Measurements from ENCODE around the gene RNH1.

RNH1 gene

DNA sequence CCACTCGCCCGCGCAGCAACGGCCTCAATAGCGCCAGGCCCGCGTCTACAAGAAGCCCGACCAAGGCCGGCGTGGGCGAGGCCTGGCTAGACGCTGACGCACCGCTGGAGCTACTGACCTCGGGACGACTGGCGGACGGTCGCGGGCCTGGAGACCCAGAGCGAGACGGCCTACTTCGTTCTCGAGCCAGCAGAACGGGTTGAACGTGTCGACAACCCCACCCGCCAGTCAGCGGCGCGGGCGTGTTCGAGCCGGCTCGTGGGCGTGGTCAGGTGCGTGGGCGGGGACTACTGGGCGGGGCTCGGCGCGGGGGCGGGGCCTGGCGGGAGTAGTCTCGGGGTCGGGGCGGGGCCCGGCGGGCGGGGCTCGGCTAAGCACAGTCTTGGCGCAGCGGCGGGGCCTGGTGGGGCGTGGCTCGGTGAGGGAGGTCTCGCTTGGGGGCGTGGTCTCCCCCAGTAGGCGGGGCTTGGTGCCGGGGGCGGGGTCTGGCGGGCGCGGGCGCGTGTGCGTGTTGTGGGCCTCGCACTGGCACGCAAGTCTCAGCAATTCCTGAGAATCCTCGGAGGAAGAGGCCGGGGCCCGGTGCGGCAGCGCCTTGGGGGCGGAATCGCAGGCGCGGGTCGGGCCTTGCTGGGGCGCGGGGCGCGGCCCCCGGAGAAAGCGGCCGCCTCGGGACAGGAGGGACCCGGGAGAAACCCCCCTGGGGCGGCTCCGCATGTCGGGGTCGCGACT lies at the start of gene RNH1:
Gene RNH1, minus strand, starts transcription at position 248 of the 732 bp plus-strand sequence. CDS start 5,080 bp downstream, outside the sequence.
- DNase-seq (ENCODE audit: low read depth in 2 of 2), result peak; percentile 97 to 99

DNA sequence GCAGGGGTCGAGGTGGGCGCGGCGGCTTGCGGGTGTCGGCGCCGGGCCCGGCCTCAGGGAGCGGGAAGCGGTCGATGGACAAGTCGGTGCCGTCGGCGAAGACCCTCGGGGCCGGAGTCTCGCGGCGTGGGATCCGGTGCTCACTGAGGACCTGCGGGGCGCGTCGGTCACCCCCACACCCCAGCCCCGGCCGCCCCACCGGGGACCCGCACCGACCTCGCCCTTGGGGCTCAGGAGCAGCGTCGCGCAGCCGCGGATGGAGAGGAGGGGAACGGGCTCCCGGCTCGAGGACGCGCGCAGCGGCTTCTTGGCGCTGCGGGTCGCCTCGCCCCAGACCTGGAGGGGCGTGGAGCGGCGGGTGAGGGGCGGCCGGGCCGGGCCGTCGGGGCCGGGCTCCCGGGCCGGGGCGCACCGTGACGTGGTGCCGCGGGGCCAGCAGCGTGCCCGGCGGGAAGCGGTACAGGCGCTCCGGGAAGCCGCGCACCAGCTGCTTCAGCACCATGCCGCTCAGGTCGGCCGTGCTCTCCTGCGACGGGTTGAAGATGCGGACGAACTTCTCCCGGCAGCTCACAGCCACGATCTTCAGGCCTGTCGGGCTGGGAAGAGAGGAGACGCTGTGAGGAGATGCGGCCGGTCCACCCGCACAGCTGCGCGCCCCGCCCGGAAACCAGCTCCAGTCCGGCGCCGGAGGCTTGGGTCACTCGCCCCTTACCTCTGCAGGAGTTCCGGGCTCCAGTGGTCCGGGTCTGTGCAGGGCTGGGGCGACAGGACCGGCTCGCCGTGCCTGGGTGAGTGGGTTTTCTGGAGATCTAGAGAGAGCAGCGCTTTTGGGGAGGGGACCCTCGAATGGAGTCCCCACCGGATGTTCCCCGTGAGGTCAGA lies 49.0 kb upstream of the RNH1 start:
- no peak for DNase-seq (ENCODE audit: low read depth in 2 of 2)

DNA sequence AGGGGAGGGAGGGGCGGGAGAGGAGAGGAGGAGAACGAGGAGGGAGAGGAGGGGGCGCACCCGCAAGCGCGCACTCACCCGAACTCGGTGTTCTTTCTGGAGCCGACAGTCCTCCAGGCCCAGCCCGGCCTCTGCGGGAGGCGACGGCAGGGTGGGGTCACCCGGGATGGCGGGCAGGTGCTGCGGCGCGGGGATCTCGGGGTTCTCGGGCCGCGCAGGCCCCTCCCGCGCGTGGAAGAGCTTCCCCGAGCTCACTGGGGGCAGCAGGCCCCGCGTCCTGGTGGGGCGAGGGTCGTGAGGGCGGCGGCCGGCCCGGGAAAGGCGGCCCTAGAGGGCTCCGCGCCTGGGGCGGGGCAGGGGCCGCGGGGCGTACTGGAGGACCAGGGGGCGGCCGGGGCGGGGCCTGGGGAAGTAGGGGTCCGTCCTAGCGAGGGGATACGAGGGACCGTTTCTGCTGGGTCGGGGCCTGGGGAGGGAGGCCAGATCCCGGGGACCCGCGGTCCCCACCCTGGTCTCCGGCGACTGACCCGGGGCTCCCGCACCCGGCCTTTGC lies 48.3 kb upstream of the RNH1 start:
- DNase-seq (ENCODE audit: low read depth in 2 of 2), result no peak

DNA sequence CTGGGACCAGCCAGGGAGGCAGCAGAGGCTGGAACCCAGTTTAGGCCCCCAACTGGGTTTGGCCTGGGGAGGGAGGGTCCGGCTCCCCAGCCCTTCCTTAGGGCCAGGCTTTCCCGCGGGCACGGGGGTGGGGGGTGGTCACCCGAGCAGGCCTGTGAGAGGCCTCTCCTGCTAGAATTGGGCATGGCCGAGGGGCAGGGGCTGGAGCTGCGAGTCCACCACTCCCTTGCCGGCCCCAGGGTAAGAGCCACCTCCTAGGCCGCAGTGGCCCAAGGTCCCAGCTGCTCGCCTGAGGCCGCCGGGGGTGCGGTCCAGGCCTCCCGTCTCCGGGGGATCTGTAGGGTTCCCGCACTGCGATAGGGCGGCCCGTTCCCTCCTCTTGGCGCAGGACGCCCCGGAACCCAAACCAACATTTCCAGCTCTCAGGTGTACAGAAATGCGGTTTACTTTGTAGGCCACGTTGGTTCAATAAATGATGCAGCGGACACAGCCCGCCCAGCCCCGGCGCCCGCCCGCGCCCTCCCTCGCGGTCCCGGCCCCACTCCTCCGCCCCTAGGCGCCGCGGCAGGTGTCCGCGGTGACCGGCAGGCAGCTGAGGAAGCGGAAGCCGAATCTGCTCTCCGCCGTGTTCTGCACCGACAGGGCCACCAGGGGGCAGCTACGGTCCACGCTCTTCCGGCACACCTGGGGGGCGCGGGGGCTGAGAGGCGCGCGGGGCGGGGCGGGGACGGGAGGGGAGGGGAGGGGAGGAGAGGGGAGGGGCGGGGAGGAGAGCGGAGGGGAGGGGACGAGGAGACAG lies 47.6 kb upstream of the RNH1 start:
- DNase-seq (ENCODE audit: low read depth in 2 of 2), result peak in 1 of 2 donors; percentile 49

DNA sequence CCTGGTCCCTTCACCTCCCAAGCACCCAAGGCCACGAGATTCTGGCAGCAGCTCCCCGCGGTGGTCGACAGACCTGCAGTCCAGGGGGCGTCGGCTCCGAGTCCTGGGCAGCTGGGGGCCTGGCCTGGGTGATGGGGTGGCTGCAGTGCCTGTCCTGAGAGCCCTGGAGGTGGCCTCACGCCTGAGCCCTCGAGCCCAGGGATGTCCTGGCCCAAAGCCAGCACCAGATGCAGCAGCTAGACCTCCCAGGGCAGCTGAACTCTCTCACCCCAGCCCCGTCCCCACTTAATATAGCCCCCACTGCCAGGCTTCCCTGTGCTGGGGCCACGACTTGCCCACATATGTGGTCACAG lies 46.9 kb upstream of the RNH1 start:
- DNase-seq (ENCODE audit: low read depth in 2 of 2), result no peak

DNA sequence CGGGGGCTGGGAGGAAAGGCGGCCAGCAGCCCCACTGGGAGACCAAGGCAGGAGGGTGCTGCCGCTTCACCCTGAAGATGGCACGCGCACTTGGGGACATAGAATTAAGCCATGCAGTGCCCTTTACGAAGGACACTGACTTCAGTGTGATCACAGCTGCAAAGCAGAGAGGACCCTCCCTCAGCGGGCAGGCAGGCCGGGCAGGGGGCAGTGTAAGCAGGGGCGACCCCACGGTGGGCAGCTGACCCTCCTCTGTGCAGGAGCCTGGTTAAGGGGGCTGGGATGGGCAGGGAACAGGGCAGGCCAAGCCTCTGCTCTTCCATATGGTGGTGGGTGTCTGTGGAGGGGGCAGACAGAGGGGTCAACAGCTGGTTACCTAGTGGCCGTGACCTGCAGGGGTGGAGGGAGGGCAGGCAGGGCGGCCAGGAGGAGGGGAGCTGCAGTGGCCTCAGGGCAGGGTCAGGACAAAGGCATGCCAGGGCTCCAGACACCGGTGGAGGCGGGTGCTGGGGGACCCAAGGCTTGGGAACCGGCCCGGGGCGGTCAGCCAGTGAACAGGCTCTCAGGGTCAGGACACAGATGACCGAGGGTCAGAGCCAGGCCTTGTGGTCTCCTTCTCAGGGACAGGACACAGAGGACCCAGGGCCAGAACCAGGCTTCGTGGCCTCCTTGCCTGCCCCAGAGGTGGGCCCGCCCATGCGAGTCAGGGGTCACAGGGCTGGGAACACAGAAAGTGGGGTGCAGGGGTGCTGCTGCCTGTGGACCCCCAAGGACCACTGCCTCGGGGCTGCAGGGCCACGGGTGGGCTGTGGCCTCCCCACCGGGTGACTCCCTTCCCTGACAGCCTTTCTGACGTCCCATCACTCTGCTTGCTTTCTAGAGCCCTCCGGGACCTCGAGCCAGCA lies 46.3 kb upstream of the RNH1 start:
- no peak for DNase-seq (ENCODE audit: low read depth in 2 of 2)

DNA sequence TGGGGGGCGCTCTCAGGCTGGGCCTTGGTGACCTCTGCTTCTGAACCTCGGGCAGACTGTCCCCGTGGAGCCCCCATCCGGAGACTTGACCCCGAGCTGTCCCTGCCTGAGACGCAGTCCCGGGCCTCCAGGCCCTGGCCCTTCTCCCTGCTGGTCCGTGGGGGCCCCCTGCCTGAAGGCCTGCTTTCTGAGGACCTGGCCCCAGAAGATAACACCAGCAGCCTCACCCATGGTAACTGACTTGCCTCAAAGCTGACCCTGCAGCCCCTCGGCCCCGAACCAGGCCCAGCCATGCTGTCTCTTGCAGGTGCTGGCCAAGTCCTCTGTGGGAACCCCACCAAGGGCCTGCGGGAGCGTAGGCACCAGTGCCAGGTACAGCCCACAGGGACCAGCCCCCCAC lies 44.6 kb upstream of the RNH1 start:
- no peak for DNase-seq (ENCODE audit: low read depth in 2 of 2)

DNA sequence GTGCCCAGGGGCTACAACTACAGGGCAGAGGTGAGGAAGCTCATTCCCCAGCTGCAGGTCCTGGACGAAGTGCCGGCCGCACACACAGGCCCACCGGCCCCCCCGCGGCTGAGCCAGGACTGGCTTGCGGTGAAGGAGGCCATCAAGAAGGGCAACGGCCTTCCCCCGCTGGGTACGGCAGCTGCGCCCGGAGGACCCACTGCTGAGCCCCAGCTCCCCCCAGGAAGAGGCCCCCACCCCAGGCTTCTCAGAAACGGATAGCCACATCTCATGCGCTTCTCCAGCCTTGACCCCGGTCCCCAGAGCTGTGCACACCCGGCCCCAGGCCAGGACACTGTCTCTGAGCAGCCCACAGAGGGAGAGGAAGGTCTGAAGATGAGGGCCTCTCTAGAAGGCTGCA lies 44.1 kb upstream of the RNH1 start:
- no peak for DNase-seq (ENCODE audit: low read depth in 2 of 2)

DNA sequence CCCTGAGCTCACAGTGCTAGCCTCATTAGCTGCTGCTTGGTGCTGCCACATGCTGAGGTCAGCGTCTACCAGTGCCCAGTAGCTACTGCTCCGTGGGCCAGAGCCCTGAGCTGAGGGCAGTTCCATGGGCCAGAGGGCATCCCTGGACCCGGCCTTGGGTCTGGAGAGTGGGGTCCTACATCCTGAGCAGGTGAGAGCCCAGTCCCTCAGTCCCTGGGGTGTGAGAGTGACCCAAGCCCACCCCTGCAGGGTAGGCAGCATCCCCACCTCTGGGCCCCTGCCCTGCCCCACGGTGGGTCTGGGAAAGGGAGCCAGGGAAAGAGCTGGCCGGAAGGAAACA lies 43.7 kb upstream of the RNH1 start:
- no peak for DNase-seq (ENCODE audit: low read depth in 2 of 2)

DNA sequence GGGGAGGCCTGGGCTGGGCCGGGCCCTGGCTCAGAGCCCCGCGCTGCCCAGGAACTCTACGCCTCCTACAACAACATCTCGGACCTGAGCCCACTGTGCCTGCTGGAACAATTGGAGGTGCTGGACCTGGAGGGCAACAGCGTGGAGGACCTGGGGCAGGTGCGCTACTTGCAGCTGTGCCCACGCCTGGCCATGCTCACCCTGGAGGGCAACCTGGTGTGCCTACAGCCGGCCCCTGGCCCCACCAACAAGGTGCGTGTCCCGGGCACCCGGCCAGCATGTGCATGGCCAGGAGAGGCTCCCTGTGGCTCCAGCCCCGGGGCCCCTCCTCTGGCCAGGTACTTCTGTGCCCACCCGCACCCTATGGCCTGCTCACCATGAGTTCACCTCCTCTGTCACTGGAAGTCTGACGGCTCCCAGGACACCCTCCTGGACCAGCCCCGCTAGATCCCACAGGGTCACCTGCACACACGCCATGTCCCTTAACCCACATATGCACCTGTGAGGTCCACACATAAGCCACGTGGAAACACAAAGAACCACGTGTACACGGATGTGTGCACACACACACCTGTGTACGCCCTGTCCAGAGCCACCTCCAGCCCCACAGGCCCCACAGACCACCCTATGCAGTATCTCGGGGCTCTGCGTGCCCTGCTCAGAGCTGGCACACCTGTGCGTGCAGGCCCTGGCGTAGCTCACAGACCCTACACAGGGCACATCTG lies 43.1 kb upstream of the RNH1 start:
- no peak for DNase-seq (ENCODE audit: low read depth in 2 of 2)

DNA sequence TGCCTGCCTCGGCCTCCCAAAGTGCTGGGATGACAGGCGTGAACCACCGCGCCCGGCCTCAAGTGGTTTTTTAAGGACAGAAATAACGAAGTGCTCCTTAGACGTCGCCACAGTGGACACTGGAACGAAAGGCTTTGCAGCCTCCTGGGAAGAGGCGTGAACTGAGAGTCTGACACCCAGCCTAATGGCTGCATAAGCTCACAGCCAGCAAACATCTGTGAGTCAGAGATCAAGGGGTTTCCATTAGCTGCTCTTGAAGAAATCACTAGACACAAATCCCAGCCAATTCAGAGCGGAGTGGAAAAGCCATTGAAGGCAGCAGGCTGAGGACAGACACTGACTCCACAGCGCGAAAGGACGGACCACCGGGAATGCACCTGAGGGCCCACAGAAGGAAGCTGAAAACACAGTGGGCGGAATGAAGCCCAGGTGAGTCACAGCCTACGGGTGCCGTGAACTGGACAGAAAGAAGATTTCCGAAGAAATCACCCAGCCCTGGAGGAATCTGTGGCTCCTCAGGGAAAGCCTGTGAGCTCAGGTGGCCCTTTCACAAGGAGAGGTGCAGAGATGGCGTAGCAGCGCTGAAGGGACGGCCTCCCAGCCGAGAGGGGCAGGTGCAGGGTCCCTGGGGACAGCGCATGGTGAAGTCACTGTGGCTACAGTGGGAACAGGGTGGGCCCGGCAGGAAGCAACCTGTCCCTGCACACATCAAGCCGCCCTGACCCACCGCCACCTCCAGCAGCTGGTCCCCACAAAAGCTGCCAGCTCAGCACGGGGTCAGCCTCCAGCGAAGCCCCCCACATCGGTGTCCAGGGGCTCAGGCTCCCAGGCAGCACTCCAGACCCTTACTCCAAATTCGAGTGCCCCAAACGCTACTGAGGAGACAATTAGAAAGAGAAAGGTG lies 41.9 kb upstream of the RNH1 start:
- DNase-seq (ENCODE audit: low read depth in 2 of 2), result no peak

DNA sequence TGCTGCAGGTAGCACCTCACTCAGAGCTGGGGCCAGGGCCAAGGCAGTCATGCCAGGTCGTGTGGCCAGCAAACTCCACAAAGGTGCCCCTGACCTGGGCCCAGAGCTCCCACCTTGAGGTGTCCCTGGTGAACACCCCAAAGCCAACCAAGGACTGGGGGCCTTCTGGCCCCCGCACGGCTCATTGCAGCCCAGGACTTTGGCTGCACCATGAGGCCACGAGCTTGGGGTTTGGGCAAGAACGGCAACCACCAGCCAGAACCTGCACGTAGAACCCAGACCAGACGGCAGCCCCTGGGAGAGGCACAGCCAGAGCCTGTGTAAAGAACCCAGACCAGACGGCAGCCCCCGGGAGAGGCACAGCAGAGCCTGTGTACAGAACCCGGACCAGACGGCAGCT lies 38.1 kb upstream of the RNH1 start:
- no peak for DNase-seq (ENCODE audit: low read depth in 2 of 2)

DNA sequence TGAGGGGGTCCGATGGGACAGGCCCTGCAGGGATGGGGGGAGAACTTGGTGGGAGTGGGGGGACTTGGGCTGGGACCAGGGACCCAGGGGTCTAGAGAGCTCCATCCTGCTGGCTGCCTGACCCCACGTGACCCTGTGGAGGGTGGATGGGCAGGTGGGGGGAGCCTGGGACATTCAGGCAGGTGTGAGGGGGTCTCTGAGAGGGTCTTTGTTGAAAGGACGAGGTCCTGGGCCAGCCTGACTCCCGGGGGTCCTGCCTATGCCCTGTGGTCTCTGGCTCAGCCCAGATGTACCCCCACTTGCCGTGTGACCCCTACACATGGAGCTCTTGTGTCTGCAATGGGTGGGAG lies 37.8 kb upstream of the RNH1 start:
- DNase-seq (ENCODE audit: low read depth in 2 of 2), result no peak

DNA sequence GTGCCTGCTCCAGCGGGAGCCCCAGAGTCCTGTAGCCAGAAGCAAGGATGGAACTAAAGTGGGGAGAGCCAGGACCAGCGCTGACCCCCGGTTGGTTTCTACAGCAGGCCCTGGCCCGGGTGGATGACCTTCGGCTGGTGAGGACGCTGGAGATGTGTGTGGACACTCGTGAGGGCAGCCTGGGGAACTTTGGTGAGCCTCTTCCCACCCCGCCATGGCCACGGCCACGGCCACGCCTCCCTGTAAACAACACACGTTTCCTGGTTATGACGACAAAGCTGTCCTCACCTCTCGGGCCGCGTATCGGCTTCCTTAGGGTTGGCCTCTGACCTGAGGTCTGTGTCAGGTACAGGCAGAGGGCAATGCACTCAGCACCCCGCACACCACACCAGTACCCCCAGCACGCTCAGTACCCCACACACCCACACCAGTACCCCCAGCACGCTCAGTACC lies 34.4 kb upstream of the RNH1 start:
- DNase-seq (ENCODE audit: low read depth in 2 of 2), result no peak

DNA sequence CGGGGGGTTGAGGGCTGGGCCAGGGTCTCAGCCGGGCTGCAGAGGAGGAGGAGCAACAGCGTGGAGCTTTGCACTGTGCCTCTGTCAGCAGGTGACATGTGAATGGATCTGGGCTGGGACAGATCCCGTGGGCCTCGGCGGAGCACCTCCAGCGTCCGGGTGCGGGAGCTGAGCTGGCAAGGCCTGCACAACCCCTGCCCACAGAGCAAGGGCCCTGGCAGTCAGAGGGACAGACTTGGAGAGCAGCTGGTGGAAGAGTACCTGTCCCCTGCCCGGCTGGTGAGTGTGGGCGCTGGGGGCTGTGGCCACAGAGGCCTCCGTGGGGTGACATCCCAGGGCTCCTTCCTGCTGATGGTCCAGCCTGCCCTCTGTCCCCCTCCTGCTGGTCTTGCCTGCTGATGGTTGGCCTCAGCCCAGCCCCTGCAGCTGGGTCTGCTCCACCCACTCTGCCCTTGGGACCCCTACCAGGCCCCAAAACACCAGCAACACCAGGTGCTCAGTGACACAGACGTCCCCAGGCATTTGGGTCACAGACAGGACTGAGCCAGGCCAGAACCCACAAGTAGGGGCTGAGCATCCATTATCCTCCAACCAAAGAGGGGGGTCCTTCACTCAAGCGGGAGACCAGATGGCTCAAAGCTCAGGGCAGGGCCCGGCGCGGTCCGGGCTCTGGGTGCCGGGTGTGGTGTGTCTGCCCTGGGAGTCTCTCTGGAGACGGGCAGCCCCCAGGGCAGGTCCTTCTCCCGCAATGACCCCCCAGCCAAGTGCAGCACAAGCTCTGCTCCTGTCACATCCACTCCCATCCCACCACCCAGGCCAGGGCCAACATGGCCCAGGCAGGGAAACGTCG lies 33.8 kb upstream of the RNH1 start:
- no peak for DNase-seq (ENCODE audit: low read depth in 2 of 2)

DNA sequence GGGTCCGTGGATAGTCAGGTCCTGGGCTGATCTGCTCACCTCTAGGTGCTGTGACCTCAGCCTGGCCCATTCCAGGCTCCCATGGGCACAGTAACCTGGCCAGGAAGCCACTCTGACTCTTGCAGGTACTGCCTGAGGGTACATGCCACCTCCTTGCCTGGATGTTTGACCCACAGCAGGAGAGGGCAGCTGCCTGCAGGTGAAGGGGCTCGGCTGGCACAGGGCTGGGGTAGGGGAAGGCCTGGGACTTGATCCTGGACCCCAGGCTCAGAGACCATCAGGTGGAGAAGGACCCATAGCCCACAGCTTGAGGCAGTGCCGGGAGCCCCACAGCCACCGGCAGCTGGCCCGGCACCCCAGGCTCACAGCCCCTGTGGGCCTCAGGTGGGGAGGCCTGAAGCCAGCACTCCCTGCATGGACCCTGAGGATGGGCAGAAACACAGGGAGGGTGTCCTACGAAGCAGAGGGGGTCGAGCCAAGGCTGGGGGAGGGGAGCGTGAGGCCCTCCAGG lies 33.0 kb upstream of the RNH1 start:
- no peak for DNase-seq (ENCODE audit: low read depth in 2 of 2)

DNA sequence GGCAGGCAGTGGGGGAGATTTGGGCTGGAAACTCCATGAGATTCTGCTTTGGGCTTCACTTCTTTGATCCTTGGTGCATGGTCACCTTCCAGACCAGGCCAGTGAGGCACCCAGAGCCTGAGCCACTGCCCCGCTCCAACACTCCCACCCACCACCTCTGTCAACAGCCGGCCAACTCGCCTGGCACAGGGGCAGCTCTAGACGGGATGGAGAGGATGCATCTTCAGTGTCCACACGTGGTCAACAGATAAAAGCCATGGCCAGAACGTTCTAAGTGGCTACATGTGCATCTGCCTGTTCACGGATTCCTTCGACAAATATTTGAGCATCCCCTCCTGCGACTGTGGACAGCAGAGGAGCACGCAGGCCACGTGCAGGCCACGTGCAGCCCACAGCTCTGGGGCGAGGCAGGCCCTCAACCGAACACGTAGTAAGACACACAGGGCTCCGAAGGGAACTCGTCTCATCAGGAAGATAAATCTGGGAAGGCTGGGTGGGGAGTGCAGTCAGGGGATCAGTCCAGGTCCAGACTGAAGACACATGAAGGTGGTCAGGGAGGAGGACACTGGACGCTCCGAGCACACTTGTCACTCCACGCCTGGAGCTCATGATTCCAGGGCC lies 31.5 kb upstream of the RNH1 start:
- DNase-seq (ENCODE audit: low read depth in 2 of 2), result no peak

Measured in stimulated activated CD8-positive, alpha-beta memory T cell treated with anti-CD3 and anti-CD28 coated beads, Interleukin-15, amount 100 ng/mL, for 48 hours (primary cell).